NCI-H2171 treated with DMSO at 0.1 percent for 48 hours (cell line): ENCODE data around the gene ARFGAP1.

ENCODE experiments used
- DNase-seq: peaks from one replicate; lab custom pipeline; 2025; lab: John Stamatoyannopoulos, UW

The ARFGAP1 gene

DNA sequence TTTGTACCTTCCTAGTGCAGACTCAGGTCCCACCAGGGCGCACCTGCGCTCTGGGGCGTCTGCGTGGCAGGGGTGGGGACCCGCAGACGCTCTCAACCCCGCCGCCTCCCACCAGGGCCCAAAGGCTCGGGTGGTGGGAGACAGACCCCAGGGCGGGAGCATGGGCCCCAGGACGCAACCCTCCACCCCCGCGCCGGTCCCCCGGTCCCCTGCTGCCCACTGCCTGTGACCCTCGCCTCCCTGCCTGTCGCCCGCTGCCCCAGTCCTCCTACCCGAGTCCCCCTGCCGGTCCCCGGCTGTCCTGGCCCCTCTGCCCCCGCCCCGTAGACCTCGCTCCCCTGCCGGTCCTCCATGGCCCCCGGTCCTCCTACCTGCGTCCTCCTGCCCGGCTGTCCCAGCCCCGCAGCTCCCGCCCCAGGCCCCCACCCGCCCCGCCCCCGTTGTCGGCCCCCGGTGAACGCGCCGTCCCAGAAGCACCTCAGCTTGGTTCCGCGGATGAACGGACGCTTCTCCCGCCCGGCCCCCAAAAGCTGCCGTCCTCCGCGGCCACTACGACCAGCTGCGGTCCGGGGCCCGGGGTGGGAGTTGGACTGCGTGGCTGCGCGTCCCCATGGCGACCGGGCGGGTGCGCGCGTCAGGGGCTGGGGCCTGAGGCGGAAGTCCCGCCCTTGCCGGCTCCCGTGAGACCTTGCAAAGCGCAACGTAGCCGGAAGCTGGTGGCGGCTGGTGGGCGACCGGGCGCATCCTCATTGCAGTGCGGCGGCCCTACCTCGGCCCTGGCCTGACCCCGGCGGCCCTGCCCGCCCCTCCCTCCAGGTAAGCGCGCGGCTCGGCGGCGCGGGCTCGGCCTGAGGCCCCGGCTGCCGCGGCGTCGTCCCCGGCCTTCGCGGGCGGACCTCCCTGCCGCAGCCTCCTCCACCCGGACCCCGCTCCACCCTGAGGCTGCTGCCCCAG lies at the start of gene ARFGAP1:
TSS of gene ARFGAP1 (plus strand) at position 709 of the 954 bp plus-strand sequence. CDS start 2,768 bp downstream, outside the sequence.
- peak; percentile 87 for DNase-seq

DNA sequence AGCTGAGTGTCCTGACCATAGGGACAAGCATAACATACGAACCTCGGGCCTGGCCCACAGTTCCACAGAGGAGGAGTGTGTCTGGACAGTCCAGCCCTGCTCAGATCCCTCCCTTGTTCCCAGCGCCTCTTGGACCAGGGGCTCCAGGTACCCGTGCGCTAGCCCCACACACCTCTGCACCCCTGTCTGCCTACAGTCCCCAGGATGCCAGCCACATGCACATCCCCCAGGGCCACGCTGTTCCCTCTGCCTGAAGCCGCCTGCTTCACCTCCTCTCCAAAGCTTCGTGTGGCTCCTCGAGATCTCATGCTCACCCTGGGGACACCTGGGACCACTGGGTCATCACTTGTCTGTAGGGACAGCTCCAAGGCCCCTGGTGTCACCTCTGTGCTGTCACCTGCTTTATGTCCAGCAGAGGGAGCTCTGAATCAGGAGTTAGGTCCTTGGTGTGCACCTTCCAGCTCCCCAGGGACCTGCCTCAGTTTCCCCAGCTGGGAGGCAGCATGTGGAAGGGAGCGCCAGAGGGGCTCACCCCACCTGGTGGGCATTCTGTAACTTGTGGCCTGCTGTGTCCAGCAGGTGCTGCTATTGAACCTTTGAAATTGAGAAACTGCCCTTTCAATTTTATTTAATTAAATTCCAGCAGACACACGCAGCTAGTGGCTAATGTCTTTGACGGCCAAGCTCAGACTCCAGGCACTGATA lies 49.3 kb upstream of the ARFGAP1 start:
- DNase-seq: peak; percentile 48

DNA sequence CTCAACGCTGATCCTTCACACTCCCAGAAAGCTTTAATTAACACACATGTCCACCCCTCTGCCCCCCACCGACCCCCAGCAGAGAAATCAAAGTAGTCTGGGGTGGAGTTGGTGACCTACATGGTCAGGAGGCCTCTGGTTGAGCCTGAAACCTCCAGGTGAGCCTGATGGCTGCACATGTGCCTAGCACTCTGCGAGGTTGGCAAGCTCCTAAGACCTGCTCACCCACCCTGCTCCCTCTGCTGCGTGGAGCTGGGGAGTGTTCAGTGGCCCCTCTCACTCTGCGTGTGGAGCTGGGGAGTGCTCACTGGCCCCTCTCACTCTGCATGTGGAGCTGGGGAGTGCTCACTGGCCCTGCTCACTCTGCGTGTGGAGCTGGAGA lies 48.8 kb upstream of the ARFGAP1 start:
- DNase-seq: no peak

DNA sequence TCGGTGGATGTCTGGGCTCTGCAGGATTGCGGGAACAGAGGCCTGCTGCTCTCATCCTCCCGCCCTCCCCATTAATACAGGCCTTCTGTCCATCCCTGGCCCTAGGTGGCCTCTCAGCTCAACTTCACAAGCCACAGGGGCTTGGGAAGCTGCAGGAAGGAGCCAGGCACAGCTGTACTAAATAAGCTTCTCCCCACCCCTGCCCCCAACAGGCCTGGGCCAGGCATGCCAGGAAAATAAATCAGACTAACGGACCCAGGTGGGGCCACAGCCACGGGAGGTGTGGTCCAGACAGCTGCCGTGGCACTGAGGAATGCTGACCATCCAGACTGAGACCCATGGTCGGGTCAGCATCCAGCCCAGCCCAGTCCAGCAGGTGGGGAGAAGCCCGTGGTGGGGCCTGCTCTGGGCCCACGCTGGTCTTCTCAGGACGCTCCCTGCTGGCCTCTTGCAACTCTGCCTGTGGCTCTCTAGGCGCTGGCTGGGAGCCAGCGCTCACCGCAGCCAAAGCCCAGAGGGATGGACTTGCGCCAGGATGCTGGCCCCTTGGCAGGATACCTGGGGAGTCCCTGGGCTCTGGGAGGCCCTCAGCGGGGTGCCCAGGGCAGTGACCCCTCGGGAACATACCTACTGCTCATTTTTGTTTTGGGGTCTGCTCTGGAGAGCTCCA lies 48.1 kb upstream of the ARFGAP1 start:
- DNase-seq: no peak

DNA sequence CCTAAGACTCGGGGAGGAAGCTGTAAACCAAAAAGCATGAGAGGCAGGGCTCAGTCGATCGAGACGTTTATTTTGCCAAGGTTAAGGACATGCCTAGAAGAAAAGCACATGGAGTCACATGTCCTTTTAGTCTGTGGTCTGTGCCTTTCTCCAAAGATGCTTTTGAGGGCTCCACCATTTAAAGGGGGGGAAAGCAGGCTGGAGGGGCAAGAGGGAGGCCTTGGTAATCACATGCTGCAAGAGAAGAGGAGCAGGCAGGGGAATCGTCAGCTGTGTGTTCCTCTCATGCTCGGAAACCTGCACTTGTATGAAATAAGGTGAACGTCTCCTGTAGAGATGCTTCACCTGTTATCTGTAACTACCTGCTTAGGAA lies 47.5 kb upstream of the ARFGAP1 start:
- no peak for DNase-seq

DNA sequence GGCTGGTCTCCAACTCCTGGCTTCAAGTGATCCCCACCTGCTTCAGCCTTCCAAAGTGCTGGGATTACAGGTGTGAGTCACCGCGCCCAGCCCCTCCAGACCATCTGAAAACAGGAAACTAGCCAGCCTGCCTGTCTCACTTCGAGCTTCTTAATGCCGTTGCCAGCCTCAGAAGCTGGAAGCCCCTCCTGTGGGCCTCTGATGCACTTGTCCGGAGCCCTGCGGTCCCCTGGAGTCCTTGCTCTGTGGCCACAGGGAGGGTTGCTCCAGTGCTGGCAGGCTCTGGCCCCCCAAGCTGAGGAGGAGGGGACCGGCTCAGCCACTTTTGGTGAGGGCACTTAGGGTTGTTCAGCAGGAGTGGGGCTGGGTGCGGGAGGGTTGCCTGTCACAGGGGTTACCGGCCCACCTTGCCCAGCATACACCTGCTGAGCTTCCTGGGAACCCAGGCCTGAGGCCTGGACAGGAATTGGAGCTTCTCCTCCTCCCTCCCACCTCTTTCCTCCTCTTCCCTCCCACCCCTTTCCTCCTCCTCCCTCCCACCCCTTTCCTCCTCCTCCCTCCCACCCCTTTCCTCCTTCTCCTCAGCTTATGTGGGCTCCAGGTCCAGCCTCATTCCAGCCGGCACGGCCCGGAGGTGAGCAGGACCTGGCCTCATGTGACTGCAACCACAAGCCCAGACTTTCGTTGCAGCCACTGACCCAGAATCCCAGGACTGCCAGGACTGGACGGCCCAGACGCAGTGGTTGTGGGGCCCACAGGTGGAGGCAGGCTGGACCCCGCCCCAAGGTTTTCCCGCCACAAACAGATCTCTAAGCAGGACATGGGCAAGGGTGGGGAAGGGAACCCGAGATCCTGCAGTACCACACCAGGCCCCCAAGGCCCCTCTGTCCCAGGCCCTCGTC lies 46.3 kb upstream of the ARFGAP1 start:
- DNase-seq: no peak

DNA sequence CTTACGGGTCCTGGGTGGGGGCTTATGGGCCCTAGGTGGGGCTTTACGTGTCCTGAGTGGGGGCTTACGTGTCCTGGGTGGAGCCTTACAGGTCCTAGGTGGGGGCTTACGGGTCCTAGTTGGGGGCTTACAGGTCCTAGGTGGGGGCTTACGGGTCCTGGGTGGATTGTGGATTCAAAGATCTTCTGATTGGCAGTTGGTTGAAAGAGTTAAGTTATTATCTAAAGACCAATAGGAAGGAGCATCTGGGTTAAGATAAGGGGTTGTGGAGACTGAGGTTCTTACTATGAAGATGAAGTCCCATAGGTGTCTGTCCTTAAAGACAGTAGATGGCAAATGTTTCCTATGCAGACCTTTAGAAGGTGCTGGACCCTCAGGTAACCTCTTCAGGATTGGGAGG lies 45.4 kb upstream of the ARFGAP1 start:
- DNase-seq: no peak

DNA sequence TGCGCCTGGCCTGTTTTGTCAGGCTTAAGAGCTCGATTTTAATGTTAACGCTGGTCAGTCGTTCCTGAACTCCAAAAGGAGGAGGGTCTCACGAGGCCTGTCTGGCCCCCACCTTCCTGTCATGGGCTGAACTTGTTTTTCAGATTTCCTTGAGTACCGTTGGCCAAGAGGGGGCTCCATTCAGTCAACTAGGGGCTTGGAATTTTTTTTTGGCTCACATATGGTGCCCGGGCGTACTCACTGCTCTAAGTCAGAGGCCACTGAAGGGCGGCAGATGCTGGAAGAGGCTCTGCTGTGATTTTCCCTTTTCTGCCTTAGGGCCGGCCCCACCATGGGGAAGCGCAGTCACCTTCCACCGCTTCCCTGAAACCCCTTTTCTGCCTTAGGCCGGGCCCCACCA lies 43.8 kb upstream of the ARFGAP1 start:
- peak; percentile 65 for DNase-seq

DNA sequence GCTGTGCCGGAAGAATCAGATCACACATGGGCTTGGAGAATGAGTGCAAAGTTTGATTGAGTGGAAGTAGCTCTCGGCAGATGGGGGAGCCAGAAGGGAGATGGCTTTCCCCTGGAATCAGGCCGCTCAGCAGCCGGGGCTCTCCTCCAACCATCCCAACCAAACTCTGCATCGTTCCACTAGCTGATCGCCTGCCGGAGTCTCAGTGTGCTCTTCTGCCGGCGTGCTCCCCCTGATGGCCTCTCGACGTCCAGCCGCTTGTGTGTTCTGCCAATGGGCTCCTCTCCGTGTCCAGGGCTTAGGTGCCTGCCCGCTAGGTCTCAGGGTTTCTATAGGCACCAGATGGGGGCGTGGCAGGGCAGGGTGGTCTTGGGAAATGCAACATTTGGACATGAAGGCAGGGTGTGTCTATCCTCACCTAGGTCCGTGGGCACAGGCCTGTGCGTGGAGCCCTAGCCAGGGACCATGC lies 41.8 kb upstream of the ARFGAP1 start:
- no peak for DNase-seq

DNA sequence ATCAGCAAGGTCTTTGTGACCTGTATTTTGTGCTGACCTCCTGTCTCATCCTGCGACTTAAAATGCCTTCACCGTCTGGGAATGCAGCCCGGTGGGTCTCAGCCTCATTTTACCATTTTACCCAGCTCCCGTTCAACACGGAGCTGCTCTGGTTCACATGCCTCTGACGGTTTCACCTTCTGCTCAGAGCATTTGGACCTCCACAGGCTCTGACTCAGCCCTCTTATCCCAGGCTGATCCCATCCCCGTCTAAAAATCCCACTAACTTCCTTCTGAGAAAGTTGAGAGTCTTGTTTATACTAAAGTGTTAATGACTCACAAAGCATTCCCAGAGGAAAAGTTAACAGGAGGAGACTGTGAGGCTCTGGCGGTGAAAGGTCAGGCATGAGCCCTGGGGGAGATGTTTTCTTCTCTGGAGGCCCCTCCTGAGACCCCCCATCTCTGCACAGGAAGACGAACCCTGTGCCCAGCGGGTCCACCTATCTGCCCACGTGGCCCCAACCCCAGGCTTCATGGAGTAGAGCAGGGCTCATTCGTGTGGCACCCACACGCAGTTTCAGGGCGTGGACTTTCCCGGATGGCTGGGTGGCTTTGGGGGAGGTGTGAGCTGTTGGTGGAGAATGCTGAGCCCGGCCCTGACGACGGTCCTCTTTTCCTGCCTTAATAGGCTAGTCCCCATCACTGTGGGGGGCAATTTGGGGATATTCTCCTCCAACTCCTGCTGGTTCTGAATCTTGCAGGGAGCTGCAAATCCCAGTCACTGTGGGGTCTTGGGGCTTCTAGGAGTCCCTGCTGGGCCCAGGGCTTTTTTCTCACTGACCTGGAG lies 40.2 kb upstream of the ARFGAP1 start:
- no peak for DNase-seq

DNA sequence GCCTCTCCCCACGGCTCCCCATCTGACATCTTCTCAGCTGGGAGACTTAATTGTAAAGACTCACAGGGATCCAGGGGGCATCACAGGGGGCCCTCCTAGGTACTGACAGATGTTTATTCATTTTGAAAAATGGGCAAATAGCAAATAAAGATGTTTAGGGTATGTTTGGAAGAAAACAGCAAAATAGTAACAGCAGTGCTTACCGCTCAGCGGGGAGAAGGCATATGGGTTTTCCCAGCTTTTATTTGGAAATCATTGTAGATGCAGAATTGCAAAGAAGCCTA lies 39.6 kb upstream of the ARFGAP1 start:
- DNase-seq: no peak

DNA sequence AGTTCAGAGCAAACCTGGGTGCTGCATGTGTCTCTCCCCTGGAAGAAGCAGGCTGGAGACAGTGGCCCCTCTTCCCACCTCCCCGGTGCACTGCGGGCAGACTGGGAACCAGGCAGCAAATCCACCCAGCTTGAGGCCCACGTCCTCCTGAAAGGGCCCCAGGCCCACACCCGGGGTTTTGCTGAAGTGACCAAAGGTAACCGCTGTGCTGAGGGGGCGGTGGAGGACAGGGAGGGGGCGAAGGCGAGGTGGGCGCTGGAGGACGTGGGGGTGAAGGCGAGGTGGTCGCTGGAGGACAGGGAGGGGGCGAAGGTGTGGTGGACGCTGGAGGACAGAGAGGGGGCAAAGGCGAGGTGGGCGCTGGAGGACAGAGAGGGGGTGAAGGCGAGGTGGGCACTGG lies 38.7 kb upstream of the ARFGAP1 start:
- no peak for DNase-seq

DNA sequence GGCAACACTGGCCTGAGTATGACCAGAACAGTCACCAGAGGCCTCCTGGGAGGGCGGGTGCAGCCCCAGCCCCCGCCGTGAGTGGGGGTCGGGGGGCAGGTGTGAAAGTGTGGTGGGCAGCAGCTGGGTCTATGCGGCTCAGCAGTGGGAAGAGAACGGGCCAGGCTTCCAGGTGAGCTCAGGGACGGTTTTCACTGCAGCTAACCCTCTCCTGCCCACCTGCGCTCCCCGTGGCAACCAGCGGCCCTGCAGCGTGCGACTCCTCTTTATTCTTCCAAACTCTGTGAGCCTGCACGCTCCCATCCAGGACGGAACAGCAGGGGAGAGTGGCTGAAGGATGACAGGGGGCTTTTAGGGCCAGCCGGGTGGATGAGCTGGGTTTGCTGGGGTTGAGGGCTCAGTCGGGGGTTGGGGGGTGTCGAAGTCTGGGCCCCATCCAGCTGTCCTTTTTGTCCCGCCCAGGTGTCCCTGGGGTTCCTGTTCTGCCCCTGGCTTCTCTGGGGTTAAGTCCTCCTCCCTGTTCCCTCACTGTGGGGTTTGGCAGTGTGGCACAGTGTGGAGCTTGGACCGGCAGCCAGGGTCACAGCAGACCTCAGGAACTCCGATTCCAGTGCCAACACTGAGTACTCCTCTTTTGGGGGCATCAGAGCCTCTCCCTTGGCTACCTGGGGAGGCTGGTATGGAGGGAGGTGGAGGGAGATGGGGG lies 37.8 kb upstream of the ARFGAP1 start:
- DNase-seq: peak; percentile 80

DNA sequence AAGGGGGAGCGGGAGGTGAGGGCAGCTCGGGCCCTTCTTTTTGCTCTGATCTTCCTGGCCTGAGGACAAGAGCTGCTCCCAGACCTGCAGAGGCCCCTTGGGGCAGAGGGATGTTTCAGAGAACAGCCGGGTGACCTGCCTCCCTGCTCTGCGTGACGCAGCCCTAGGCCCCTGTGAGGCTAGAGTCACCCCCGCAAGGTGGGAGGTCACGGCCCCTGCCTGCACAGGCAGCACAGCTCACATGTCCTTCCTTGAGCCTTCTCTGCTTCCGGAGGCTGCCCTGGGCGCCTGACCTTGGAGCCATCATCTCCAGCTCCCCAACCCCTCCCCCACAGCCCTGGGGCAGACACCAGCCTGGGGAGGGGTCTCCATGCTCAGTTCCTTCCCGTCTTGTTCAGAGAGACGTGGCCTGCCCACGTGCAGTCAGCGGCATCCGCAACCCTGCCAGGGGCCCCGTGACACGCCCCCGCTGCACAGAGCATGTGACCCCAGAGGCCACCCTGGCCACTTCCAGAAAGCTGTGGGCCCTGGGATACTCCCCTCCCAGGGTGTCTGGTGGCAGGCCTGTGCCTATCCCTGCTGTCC lies 37.1 kb upstream of the ARFGAP1 start, which contains the start of gene BIRC7:
TSS of gene BIRC7 (plus strand) at position 507 of the 585 bp plus-strand sequence. CDS start 192 bp downstream, outside the sequence.
- no peak for DNase-seq

DNA sequence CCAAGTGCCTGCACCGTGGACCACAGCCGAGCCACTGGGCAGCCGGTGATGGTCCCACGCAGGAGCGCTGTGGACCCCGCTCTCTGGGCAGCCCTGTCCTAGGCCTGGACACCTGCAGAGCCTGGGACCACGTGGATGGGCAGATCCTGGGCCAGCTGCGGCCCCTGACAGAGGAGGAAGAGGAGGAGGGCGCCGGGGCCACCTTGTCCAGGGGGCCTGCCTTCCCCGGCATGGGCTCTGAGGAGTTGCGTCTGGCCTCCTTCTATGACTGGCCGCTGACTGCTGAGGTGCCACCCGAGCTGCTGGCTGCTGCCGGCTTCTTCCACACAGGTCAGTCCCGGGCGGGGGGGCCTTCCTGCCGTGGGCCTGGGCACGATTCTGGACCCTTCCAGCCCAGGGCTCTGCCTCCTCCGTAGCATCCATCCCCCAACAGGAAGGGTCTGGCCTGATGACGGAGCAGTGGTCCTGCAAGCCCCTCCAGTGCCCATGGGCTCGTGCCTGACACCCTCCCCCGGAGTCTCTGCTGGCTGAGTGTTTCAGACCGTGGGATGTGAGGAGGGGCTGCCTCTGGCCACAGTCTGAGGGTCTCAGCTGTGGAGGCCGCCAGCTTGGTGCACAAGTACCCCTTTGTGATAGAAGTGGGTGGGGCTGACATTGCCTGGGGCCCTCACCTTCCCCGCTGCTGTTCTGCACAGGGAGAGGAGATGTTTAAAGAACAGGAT lies 36.3 kb upstream of the ARFGAP1 start:
- DNase-seq: no peak

DNA sequence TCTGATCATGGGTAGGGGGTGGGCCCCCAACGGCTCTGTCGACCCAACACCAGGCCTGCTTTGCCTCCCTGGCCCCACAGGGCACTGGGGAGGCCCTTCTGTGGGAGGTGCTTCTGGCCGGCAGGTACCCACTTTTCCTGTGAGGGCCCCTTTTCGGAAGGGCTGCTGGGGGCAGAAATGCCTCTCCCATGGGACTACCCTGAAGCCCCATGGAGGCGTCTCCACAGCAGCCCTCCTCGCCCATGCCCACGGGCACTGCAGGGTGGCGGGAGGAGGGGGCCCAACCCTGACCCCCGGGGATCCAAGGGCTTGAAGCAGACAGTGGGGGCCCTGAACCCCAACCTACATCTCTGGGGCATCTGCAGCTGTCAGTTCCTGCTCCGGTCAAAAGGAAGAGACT lies 34.6 kb upstream of the ARFGAP1 start:
- no peak for DNase-seq

DNA sequence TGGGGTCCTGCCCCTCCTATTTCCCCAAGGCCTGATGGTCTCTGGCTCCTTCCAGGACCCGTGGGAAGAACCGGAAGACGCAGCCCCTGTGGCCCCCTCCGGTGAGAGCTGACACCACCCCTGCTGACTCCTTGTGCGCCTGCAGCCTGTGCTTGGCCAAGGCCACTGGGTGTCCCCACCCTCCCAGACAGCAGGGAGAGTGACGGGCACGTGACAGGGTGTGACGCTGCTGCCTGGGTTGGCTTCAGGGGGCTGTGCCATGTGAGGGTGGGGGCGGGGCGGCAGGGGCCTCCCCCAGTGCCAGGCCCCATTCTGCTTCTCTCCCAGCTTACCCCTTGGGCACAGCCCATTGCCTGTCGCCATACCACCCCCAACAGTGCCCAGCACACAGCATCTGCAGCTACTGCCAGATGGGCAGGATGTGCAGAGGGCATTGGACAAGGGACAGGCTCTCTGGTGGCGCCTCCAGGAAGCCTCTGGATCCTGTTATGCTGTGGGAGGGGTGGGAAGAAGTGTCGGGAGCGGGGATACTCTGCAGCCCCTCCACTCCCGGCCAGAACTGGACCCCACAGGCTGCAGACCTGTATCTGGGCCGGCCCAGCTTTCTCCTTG lies 34.0 kb upstream of the ARFGAP1 start:
- DNase-seq: no peak

DNA sequence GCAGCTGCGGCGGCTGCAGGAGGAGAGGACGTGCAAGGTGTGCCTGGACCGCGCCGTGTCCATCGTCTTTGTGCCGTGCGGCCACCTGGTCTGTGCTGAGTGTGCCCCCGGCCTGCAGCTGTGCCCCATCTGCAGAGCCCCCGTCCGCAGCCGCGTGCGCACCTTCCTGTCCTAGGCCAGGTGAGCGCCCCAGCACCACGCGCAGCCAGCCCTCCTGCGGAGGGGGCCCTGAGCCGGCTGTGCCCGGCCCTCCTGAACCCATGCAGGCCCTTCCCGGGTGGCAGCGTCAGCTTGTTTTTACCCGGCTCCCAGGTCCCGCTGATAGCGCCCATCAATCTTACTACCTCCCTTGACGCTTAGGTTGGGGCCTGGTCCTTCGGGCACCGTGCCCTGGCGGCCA lies 33.2 kb upstream of the ARFGAP1 start:
- no peak for DNase-seq

DNA sequence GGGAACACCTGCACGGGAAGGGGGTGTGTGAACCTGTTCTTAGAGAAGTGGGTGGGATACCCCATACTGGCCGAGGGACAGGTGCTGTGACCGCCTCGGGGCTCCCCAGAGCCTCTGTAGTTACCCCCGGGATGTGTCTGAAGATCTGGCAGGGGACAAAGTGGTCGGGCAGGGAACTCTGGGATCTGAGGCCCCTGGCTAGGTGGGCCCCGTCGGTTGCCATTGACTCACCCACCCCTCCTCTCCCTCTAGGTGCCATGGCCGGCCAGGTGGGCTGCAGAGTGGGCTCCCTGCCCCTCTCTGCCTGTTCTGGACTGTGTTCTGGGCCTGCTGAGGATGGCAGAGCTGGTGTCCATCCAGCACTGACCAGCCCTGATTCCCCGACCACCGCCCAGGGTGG lies 32.6 kb upstream of the ARFGAP1 start:
- no peak for DNase-seq
